SHP77 (cell line): Measurements from ENCODE around the gene APOBEC3F.
A peak's percentile ranks its signal among the peaks of the same experiment; 100 is the strongest.
"Not testable (repeated sequence)": the region's sequence is repeated elsewhere in the genome, so short reads cannot be mapped to it uniquely, and the experiment has no call there.

Experiments
- DNase-seq, 2 experiments: peaks; one replicate each; lab custom pipeline; 2025; lab: John Stamatoyannopoulos, UW

The APOBEC3F gene

GRCh38 chr22:39040538-39041296 is at the start of gene APOBEC3F:
APOBEC3F (plus strand) TSS chr22:39040864; CDS start chr22:39040961, 97 bp downstream.
- peak in 1 of 2 experiments; percentile 7 for DNase-seq

GRCh38 chr22:38992871-38993371 is 47.7 kb upstream of the APOBEC3F start:
- DNase-seq, result peak; percentile 68 to 82

GRCh38 chr22:38996105-38996504 is 44.6 kb upstream of the APOBEC3F start:
- no peak for DNase-seq

GRCh38 chr22:38997518-38997917 is 43.1 kb upstream of the APOBEC3F start:
- DNase-seq, result no peak

GRCh38 chr22:39003165-39003638 is 37.5 kb upstream of the APOBEC3F start:
- peak; percentile 41 to 64 for DNase-seq

- no peak for DNase-seq
Measured at GRCh38 chr22:39007177-39007576, 33.5 kb upstream of the APOBEC3F start.

- DNase-seq, result not testable (repeated sequence)
Measured at GRCh38 chr22:39008271-39008850, 32.3 kb upstream of the APOBEC3F start.

GRCh38 chr22:39010946-39011345 is 29.7 kb upstream of the APOBEC3F start:
- DNase-seq, result no peak

GRCh38 chr22:39012533-39013511 is 27.8 kb upstream of the APOBEC3F start:
- DNase-seq, result no peak

- not testable (repeated sequence) for DNase-seq
Measured at GRCh38 chr22:39013561-39013941, 27.1 kb upstream of the APOBEC3F start.

- peak; percentile 30 to 61 for DNase-seq
Measured at GRCh38 chr22:39013942-39014722, 26.5 kb upstream of the APOBEC3F start, which contains the start of gene APOBEC3C. APOBEC3C (plus strand) TSS chr22:39014257; CDS start chr22:39014363, 106 bp downstream.

- not testable (repeated sequence) for DNase-seq
Measured at GRCh38 chr22:39014723-39015121, 25.9 kb upstream of the APOBEC3F start.

GRCh38 chr22:39016592-39016991 is 24.1 kb upstream of the APOBEC3F start:
- no peak for DNase-seq

- DNase-seq, result no peak
Measured at GRCh38 chr22:39017596-39018365, 22.9 kb upstream of the APOBEC3F start.

- not testable (repeated sequence) for DNase-seq
Measured at GRCh38 chr22:39020021-39020651, 20.5 kb upstream of the APOBEC3F start.

- DNase-seq, result no peak
Measured at GRCh38 chr22:39021552-39022250, 19.0 kb upstream of the APOBEC3F start.

- no peak for DNase-seq
Measured at GRCh38 chr22:39024519-39025308, 15.9 kb upstream of the APOBEC3F start.

GRCh38 chr22:39026509-39027150 is 14.0 kb upstream of the APOBEC3F start:
- DNase-seq, result no peak
